Osteoblast (primary cell): ENCODE measurements around the gene RSPO4. TPM values are rescaled to one million over a fixed set of nuclear protein-coding genes. Genes with fewer than 3 reads are reported as not detected.

Experiments used
- DNase-seq: peaks from one replicate; pipeline ENCODE4 v3.0.0; 2011; ENCODE audit warnings: low spot score, mixed read lengths; ENCODE audit not compliant: insufficient read length; ENCODE audit errors: missing footprints
- H2AFZ ChIP-seq: 2 replicates; pipeline ENCODE4 v1.6.0; 2011; ENCODE audit warnings: mild to moderate bottlenecking, low read length
- H3K27ac ChIP-seq: 2 replicates; pipeline ENCODE4 v1.5.1; 2011; ENCODE audit warnings: mild to moderate bottlenecking, low read depth, low read length, moderate library complexity
- H3K27me3 ChIP-seq: 2 replicates; pipeline ENCODE4 v1.6.0; 2012; ENCODE audit warnings: mild to moderate bottlenecking, control low read depth, inconsistent platforms, low read length, moderate library complexity; ENCODE audit not compliant: insufficient read depth
- H3K36me3 ChIP-seq: 2 replicates; pipeline ENCODE4 v1.5.1; 2011; ENCODE audit warnings: mild to moderate bottlenecking, low read length, control low read depth, moderate library complexity; ENCODE audit not compliant: insufficient read depth
- H3K4me1 ChIP-seq: 2 replicates; pipeline ENCODE4 v1.5.1; 2011; ENCODE audit warnings: mild to moderate bottlenecking, low read length, control low read depth, moderate library complexity; ENCODE audit not compliant: insufficient read depth
- H3K4me2 ChIP-seq: 2 replicates; pipeline ENCODE4 v1.6.0; 2011; ENCODE audit warnings: mild to moderate bottlenecking, low read length; ENCODE audit not compliant: insufficient read depth
- H3K4me3 ChIP-seq: fragments of 200-600 bp; sonication (generic); 3 replicates; pipeline ENCODE4 v1.5.1; 2012; ENCODE audit warnings: mild to moderate bottlenecking, low read length, inconsistent platforms; ENCODE audit not compliant: insufficient read depth
- H3K79me2 ChIP-seq: 2 replicates; pipeline ENCODE4 v1.6.0; 2012; ENCODE audit warnings: mild to moderate bottlenecking, low read length, control low read depth, inconsistent platforms; ENCODE audit not compliant: insufficient read depth
- H3K9me3 ChIP-seq: 2 replicates; pipeline ENCODE4 v1.5.1; 2011; ENCODE audit warnings: low read depth, low read length, control low read depth
- H4K20me1 ChIP-seq: 2 replicates; pipeline ENCODE4 v1.6.0; 2012; ENCODE audit warnings: mild to moderate bottlenecking, low read length, control low read depth; ENCODE audit not compliant: insufficient read depth
- CTCF ChIP-seq: IDR thresholded peaks from 2 replicates; pipeline ENCODE4 v1.5.1; 2011; ENCODE audit warnings: mild to moderate bottlenecking, low read depth, low read length, moderate library complexity; ENCODE audit errors: extremely low read depth
- total RNA-seq: library from RNA; depleted of rRNA; stranded (reverse); fragments of >200 nt; gene quantifications from 2 replicates; pipeline ENCODE4 v1.2.3, GENCODE V29; 2012

RSPO4 gene
- not detected in 2 replicates for total RNA-seq

- Histone ChIP-seq H3K4me1 (no peaks in the 10 kb centered on the region), H3K4me2 (no peak within 1 kb of the TSS), H2AFZ (no peak within 1 kb of the TSS), H3K27me3 (peaks cover 42% of the 10 kb centered on the region), H3K79me2 (no peaks in the 10 kb centered on the region), H3K9me3 (no peaks in the 10 kb centered on the region), H3K36me3 (no peaks in the 10 kb centered on the region), H3K4me3 (no peak within 1 kb of the TSS), H3K27ac (no peak within 1 kb of the TSS), H4K20me1 (no peaks in the 10 kb centered on the region)
- no peak for DNase-seq
- no peak for TF ChIP-seq CTCF
Measured at GRCh38 chr20:1001911-1002681, at the start of gene RSPO4. RSPO4 (minus strand) TSS chr20:1002311; CDS start chr20:1002164, 147 bp downstream.

GRCh38 chr20:1050440-1050839 is 48.3 kb upstream of the RSPO4 start:
- Histone ChIP-seq H4K20me1 (no peaks in the 10 kb centered on the region), H3K4me1 (no peaks in the 10 kb centered on the region), H3K4me2 (no peak overlapping the region), H3K79me2 (no peaks in the 10 kb centered on the region), H2AFZ (no peak overlapping the region), H3K27ac (no peak overlapping the region), H3K4me3 (no peak overlapping the region), H3K27me3 (no peaks in the 10 kb centered on the region), H3K9me3 (no peaks in the 10 kb centered on the region), H3K36me3 (no peaks in the 10 kb centered on the region)
- no peak for DNase-seq
- TF ChIP-seq CTCF = no peak

GRCh38 chr20:1045860-1046418 is 43.8 kb upstream of the RSPO4 start:
- no peaks in the 10 kb centered on the region for H4K20me1 ChIP-seq
- H2AFZ ChIP-seq = no peak overlapping the region
- no peak overlapping the region for H3K4me3 ChIP-seq
- no peak overlapping the region for H3K27ac ChIP-seq
- no peaks in the 10 kb centered on the region for H3K79me2 ChIP-seq
- no peaks in the 10 kb centered on the region for H3K9me3 ChIP-seq
- H3K4me2 ChIP-seq = no peak overlapping the region
- TF ChIP-seq CTCF = no peak
- H3K27me3 ChIP-seq = no peaks in the 10 kb centered on the region
- DNase-seq = no peak
- H3K4me1 ChIP-seq = no peaks in the 10 kb centered on the region
- H3K36me3 ChIP-seq = no peaks in the 10 kb centered on the region

- H4K20me1 ChIP-seq = no peaks in the 10 kb centered on the region
- H3K4me1 ChIP-seq = no peaks in the 10 kb centered on the region
- no peak overlapping the region for H2AFZ ChIP-seq
- no peak for DNase-seq
- no peaks in the 10 kb centered on the region for H3K9me3 ChIP-seq
- TF ChIP-seq CTCF = no peak
- H3K27me3 ChIP-seq = no peaks in the 10 kb centered on the region
- H3K36me3 ChIP-seq = no peaks in the 10 kb centered on the region
- no peak overlapping the region for H3K4me2 ChIP-seq
- no peak overlapping the region for H3K27ac ChIP-seq
- H3K4me3 ChIP-seq = no peak overlapping the region
- no peaks in the 10 kb centered on the region for H3K79me2 ChIP-seq
Measured at GRCh38 chr20:1041845-1042390, 39.8 kb upstream of the RSPO4 start.
